Stimulated activated CD4-positive, alpha-beta T cell treated with anti-CD3 and anti-CD28 coated beads, Interleukin-1b, Interleukin-23, amount 100 ng/mL, for 24 hours (primary cell): ENCODE data around the gene REEP2.
A peak's percentile ranks its signal among the peaks of the same experiment; 100 is the strongest.
"Not testable (repeated sequence)": the region's sequence is repeated elsewhere in the genome, so short reads cannot be mapped to it uniquely, and the experiment has no call there.

Source experiments
- DNase-seq, 4 experiments: peaks; one replicate each; pipeline ENCODE4 v3.0.0-alpha.2; 2020; ENCODE audit warnings: low read depth in 4 of 4, low spot score in 1 of 4

REEP2 gene

DNA sequence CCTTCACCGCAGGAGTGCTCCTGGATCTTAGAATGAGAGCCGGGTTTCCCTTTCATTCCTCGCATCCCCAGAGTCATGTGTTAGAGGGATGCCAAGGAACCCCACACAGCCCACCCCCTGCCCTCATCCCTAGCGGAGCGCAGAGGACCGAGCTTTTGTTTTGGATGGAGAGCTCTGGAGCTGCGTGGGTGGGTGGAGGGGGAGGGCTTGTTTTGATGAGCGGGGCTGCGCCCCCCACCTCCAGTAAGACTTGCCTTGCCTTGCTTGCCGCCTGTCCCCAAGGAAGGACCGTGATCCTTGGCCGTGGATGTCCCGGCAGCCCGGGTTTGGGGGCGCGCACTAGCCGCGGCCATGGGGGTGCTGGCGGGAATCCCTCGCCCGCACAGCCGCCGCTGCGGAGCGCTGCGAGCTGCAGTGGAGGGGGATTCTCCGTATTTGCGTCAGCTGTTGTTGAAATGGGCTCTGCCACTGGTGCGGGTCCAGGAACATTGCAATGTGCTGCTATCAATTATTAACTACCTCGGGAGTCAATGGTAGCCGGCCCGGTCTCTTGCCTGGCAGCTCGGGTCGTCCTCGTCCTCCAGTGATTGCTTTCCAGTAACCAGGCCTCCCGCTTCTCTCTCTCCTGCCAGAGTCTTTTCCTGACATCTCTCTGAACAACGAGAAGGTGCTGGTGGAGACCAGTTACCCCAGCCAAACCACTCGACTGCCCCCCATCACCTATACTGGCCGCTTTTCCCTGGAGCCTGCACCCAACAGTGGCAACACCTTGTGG lies 27.5 kb downstream of the REEP2 start:
- no peak for DNase-seq

- DNase-seq = no peak
These were observed 28.2 kb downstream of the REEP2 start for GRCh38 chr5:138466900-138467710.

- no peak for DNase-seq
These were observed 28.9 kb downstream of the REEP2 start for GRCh38 chr5:138467711-138468132.

GRCh38 chr5:138468133-138468965 lies 29.5 kb downstream of the REEP2 start:
- no peak for DNase-seq

- DNase-seq = no peak
These were observed 30.2 kb downstream of the REEP2 start for GRCh38 chr5:138468966-138469539.

DNA sequence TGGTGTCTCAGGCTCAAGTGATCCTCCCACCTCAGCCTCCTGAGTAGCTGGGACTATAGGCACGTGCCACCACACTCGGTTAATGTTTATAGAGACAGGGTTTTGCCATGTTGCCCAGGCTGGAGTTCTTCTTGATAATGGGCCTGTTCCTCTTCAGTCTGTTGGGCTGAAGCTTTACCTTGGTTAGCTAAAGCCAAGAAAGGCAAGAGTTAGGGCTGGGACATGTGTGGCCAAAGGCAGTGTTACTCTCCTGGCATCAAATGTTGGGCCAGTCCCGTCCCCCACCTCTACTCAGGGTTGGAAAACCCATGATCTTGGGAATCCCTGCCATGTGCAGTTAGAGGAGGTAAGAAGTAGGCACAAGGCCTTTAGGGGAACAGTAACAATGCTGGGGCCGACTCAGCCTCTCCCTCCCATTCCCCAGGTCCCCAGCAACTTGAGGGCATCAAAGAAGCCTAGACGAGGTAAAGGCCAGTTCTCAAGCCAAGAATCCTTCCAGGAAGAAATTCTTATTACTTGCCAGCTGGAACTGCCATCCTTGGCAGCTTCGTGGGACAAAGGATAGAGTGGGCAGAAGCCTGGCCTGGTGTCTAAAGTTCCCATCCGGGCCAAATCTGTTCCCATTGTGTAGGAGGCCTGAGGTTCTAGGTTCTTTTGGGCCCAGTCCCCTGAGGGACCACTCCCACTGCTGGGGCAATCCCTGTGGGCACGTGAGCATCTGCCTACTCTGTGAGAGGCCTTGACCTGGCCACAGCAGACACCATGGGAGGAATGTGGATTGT lies 30.9 kb downstream of the REEP2 start:
- no peak for DNase-seq

GRCh38 chr5:138470322-138471051 lies 31.6 kb downstream of the REEP2 start:
- DNase-seq = no peak

- DNase-seq = no peak
These were observed 32.1 kb downstream of the REEP2 start for GRCh38 chr5:138471052-138471361.

DNA sequence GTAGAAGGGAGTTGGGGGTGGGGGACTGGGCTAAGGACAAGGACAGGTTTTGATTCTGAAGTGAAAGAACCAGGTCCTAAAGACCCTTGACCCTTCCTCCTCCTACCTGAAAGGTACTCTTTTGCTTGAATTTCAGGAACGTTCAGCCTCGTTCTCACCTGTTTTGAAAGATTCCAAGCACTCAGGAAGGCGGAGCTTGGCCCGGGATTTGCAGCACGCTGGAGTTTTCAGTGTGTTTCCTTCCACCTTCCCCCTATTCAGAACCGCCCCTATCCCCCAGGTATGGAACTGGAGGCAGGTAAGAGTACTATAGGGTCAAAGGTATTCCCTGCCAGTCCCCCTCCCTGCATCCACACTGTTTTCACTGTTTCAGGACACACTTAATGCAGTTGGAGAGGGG lies 33.5 kb downstream of the REEP2 start:
- no peak for DNase-seq

GRCh38 chr5:138473151-138473550 lies 34.3 kb downstream of the REEP2 start:
- DNase-seq = not testable (repeated sequence)

DNA sequence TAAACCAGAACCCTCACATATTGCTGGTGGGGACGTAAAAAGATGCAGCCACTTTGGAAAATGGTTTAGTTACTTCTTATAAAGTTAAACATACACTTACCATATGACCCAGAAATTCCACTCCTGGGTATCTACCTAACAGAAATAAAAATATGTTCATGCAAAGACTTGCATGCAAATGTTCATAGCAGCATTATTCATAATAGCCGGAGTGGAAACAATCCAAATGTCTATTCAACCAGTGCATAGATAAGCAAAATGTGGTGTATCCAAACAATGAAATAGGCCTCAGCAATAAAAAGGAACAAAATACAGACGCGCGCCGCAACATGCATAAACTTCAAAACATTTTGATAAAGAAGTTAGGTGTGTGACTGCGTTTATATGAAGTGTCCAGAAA lies 38.1 kb downstream of the REEP2 start:
- no peak for DNase-seq

GRCh38 chr5:138482638-138483037 lies 43.8 kb downstream of the REEP2 start:
- no peak for DNase-seq

DNA sequence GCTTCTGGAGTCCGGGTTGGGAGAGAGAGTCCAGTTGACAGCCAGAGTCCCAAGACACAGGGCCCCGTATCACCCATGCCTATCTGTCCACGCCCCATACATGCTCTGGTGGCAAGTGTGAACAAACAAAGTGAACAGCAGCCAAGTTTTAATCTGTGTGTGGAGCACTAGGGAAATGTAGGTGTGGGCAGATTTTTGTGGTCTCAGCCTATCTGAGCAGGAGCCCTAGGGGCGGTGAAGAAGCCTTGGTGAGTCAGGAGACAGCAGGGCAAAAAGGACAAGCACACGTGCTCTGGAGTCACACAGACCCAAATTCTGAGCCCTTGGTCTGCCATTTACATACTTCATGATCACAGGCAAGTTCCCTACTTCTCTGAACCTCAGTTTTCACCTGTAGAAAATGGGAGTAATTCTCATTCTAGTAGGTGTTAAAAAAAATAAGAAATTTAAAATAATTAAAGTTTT lies 49.7 kb downstream of the REEP2 start:
- DNase-seq = no peak

- DNase-seq = no peak
These were observed 50.8 kb downstream of the REEP2 start for GRCh38 chr5:138489683-138490061.

GRCh38 chr5:138490648-138491283 lies 51.9 kb downstream of the REEP2 start:
- DNase-seq = no peak

GRCh38 chr5:138491284-138491648 lies 52.4 kb downstream of the REEP2 start:
- DNase-seq = no peak

DNA sequence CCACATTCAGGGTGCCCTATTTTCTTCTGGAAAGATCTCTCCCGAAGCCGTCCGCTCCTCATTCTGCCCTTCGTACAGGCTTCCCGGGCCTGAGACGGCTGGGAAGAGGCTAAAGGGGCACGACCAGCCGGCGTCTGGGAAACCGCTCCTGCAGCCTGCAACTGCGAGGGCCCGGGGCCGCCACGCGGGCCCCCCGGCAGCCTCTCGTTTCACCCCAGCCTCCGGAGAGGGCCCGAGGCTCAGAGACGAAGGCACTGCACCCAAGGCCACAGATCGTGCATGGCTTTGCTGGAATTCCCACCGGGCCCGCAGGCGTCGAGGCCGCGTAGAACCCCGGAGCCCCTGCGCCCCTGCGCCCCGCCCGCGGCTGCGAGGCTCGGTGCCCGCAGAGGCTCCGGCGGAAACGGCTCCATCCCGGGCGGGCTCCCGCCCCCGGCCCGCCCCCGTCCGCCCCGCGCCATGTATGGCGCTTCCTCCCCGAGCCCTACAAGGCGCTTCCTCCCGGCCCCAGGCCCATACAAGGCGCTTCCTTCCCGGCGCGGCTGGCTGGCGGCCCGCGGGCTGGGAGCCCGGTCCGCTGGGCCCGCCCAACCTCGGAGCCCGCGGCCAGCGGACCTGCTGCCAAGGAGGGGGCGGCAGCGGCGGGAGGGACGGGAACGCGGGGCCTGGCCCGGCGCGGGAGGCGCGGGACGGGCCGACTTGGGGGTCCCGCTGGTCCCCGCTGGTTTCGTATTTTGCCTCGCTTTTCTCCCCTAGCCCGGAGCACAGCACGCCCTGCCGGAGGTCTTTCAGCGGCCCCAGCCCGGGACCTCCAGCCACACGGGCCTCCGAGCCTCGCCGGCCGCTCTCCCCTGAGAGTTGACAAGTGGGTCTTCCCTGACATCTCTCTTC lies 53.1 kb downstream of the REEP2 start:
- peak; percentile 52 to 81 (median 66) for DNase-seq

GRCh38 chr5:138492560-138493045 lies 53.7 kb downstream of the REEP2 start:
- DNase-seq = no peak
